DND-41 (cell line): Measurements from ENCODE around the gene WDR90.

Source experiments
- ATAC-seq: fragments of 200-7000 bp; cut with Tn5 transposase; 3 replicates; pipeline ENCODE4 v1.9.1; 2021; ENCODE audit warnings: low read depth; ENCODE audit not compliant: insufficient read depth
- DNase-seq: peaks from one replicate; pipeline ENCODE4 v3.0.0-alpha.2; 2020
- H2AFZ ChIP-seq: 2 replicates; pipeline ENCODE4 v1.6.0; 2012; ENCODE audit warnings: low read depth, low read length
- H3K27ac ChIP-seq: 2 replicates; pipeline ENCODE4 v1.5.1; 2012; ENCODE audit warnings: low read length, inconsistent platforms
- H3K27me3 ChIP-seq: fragments of 200-600 bp; sonication (generic); 2 replicates; pipeline ENCODE4 v1.6.0; 2012; ENCODE audit warnings: low read length, mild to moderate bottlenecking, inconsistent platforms; ENCODE audit not compliant: insufficient read depth, poor library complexity
- H3K36me3 ChIP-seq: 2 replicates; pipeline ENCODE4 v1.5.1; 2012; ENCODE audit warnings: low read length, inconsistent platforms; ENCODE audit not compliant: insufficient read depth
- H3K4me1 ChIP-seq: 2 replicates; pipeline ENCODE4 v1.5.1; 2012; ENCODE audit warnings: mild to moderate bottlenecking, low read length; ENCODE audit not compliant: insufficient read depth
- H3K4me2 ChIP-seq: 2 replicates; pipeline ENCODE4 v1.6.0; 2012; ENCODE audit warnings: mild to moderate bottlenecking, moderate library complexity, low read length, inconsistent platforms; ENCODE audit not compliant: insufficient read depth
- H3K4me3 ChIP-seq, 2 experiments: fragments of 200-600 bp in 1 of 2; shearing (Covaris generic) in 1 of 2; 2 replicates each; pipeline ENCODE4 v1.5.1; 2012 to 2016; ENCODE audit warnings: inconsistent platforms in 2 of 2, low read length in 2 of 2, mild to moderate bottlenecking in 2 of 2, low read depth in 1 of 2, moderate library complexity in 1 of 2
- H3K79me2 ChIP-seq: 2 replicates; pipeline ENCODE4 v1.6.0; 2012; ENCODE audit warnings: low read length, inconsistent platforms; ENCODE audit not compliant: insufficient read depth
- H3K9ac ChIP-seq: 2 replicates; pipeline ENCODE4 v1.6.0; 2012; ENCODE audit warnings: low read depth, mild to moderate bottlenecking, inconsistent platforms, low read length, moderate library complexity
- H3K9me3 ChIP-seq: 2 replicates; pipeline ENCODE4 v1.5.1; 2012; ENCODE audit warnings: low read length, moderate library complexity, mild to moderate bottlenecking, inconsistent platforms; ENCODE audit not compliant: insufficient read depth, severe bottlenecking
- H4K20me1 ChIP-seq: 2 replicates; pipeline ENCODE4 v1.6.0; 2012; ENCODE audit warnings: low read length; ENCODE audit not compliant: insufficient read depth
- EZH2 ChIP-seq: IDR thresholded peaks from 3 replicates; pipeline ENCODE4 v1.6.1; 2012; ENCODE audit warnings: borderline replicate concordance, low read depth, mild to moderate bottlenecking, moderate library complexity, low read length, inconsistent platforms; ENCODE audit not compliant: severe bottlenecking
- TF ChIP-seq, protein P1 (sequence below): IDR thresholded peaks from 2 replicates; pipeline ENCODE4 v1.5.1; 2012; ENCODE audit warnings: borderline replicate concordance, low read length, moderate library complexity, mild to moderate bottlenecking; ENCODE audit not compliant: poor library complexity, severe bottlenecking; ENCODE audit errors: extremely low read depth

WDR90 gene

DNA sequence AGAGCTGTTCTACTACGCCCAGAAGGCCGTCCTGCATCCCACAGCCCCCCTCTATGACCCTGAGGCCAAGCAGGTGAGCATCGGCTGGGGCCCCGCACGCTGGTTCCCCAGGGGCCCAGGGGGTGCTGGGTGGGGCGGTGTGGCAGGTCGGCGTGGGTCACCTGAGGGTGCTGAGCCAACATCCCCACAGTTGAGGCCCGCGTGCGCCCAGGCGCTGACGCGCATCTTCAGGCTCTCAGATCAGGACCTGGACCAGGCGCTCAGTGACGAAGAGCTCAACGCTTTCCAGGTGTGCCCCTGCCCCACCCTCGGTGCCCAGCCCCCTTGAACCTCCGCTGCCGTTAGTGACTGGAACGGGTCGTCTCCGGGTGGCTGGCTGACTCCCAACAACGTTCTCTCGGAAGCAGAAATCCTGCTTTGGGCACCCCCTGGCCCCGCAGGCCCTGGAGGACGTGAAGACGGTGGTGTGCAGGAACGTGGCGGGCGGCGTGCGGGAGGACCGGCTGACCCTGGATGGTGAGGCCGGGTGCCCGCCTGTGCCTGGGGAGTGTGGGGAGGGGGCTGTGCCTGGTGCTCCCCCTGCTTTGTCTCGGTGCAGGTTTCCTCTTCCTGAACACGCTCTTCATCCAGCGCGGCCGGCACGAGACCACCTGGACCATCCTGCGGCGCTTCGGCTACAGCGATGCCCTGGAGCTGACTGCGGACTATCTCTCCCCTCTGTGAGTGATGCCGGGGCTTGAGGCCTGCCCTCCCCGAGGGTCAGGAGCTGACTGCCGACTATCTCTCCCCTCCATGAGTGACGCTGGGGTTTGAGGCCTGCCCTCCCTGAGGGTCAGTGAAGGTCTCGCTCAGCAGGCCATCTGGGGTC, 21.6 kb downstream of the WDR90 start:
- H2AFZ ChIP-seq = no peak overlapping the region
- H3K4me1 ChIP-seq = peaks cover 31% of the 10 kb centered on the region
- no peak overlapping the region for H3K9ac ChIP-seq
- H4K20me1 ChIP-seq = peaks cover 53% of the 10 kb centered on the region
- H3K79me2 ChIP-seq = peaks cover 40% of the 10 kb centered on the region
- H3K27ac ChIP-seq = no peak overlapping the region
- no peak overlapping the region for H3K4me3 ChIP-seq
- no peaks in the 10 kb centered on the region for H3K9me3 ChIP-seq
- DNase-seq (no peak), ATAC-seq (no peak)
- peaks cover 73% of the 10 kb centered on the region for H3K36me3 ChIP-seq
- H3K4me2 ChIP-seq = peak overlapping the region; percentile 95; the same call in 1 of the 2 replicates
- H3K27me3 ChIP-seq = no peaks in the 10 kb centered on the region
- TF ChIP-seq EZH2 = no peak
- TF ChIP-seq, protein P1, sequence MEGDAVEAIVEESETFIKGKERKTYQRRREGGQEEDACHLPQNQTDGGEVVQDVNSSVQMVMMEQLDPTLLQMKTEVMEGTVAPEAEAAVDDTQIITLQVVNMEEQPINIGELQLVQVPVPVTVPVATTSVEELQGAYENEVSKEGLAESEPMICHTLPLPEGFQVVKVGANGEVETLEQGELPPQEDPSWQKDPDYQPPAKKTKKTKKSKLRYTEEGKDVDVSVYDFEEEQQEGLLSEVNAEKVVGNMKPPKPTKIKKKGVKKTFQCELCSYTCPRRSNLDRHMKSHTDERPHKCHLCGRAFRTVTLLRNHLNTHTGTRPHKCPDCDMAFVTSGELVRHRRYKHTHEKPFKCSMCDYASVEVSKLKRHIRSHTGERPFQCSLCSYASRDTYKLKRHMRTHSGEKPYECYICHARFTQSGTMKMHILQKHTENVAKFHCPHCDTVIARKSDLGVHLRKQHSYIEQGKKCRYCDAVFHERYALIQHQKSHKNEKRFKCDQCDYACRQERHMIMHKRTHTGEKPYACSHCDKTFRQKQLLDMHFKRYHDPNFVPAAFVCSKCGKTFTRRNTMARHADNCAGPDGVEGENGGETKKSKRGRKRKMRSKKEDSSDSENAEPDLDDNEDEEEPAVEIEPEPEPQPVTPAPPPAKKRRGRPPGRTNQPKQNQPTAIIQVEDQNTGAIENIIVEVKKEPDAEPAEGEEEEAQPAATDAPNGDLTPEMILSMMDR = no peak

DNA sequence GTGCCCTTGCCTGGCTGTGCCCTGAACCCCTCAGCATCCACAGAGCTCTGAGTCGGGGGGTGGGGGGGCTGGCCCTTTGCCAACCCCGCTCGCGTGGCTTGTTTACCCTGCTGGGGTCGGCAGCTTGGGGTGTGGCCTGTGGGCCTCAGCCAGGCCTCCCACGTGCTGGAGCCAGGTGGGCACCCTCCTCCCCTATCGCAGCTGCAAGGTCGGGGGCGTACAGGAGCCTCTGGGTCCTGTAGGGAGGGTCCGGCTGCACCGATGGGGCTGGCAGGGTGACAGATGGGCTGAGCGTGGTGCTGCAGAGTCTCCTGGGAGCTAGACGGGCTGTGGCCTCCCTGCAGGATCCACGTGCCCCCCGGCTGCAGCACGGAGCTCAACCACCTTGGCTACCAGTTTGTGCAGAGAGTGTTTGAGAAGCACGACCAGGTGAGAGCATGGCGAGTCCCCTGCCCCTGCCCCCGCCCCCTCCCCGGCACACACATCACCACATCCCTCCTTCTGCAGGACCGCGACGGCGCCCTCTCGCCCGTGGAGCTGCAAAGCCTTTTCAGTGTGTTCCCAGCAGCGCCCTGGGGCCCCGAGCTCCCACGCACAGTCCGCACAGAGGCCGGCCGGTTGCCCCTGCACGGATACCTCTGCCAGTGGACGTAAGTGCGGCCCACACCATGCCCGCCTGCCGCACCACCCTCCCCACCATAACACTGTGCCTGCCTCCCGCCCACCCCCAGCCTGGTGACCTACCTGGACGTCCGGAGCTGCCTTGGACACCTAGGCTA, 22.4 kb downstream of the WDR90 start:
- H3K4me1 ChIP-seq = peaks cover 31% of the 10 kb centered on the region
- no peak overlapping the region for H3K4me2 ChIP-seq
- H3K9me3 ChIP-seq = no peaks in the 10 kb centered on the region
- H3K4me3 ChIP-seq = no peak overlapping the region
- H4K20me1 ChIP-seq = peaks cover 57% of the 10 kb centered on the region
- peaks cover 40% of the 10 kb centered on the region for H3K79me2 ChIP-seq
- no peak overlapping the region for H2AFZ ChIP-seq
- H3K36me3 ChIP-seq = peaks cover 69% of the 10 kb centered on the region
- H3K27me3 ChIP-seq = no peaks in the 10 kb centered on the region
- no peak for ATAC-seq
- no peak overlapping the region for H3K27ac ChIP-seq
- DNase-seq = no peak
- no peak overlapping the region for H3K9ac ChIP-seq
- no peak for TF ChIP-seq EZH2
- TF ChIP-seq, protein P1 = no peak

DNA sequence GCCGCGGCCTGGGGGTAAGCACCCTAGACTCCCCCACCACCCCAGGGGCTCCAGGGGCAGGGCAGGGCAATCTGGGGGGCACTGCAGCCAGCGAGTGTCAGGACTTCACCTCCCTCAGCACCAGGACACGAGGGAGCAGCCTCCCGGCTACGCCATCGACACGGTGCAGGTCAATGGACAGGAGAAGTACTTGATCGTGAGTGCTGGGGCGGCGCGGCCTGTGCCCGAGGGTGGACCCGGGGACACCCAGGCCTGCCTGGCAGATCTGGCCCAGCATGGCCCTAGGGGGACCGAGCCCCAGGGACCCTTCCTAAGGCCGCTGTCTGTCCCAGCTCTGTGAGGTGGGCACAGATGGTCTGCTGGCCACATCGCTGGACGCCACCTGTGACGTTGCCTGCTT, 23.2 kb downstream of the WDR90 start:
- Histone ChIP-seq H4K20me1 (peaks cover 57% of the 10 kb centered on the region), H3K79me2 (peaks cover 37% of the 10 kb centered on the region), H3K4me3 (no peak overlapping the region), H3K9me3 (no peaks in the 10 kb centered on the region), H3K27ac (no peak overlapping the region), H3K4me1 (peaks cover 24% of the 10 kb centered on the region), H3K36me3 (peaks cover 61% of the 10 kb centered on the region), H3K27me3 (no peaks in the 10 kb centered on the region), H3K9ac (no peak overlapping the region), H2AFZ (no peak overlapping the region), H3K4me2 (no peak overlapping the region)
- no peak for ATAC-seq
- no peak for DNase-seq
- no peak for TF ChIP-seq EZH2
- TF ChIP-seq, protein P1 = no peak
